Spleen (tissue), 11 donors: ENCODE data around the gene CYP19A1. TPM values are rescaled to one million over a fixed set of nuclear protein-coding genes. Genes with fewer than 3 reads are reported as not detected.

ENCODE experiments used
- DNase-seq: peaks from one replicate; pipeline ENCODE4 v3.0.0-alpha.2; 2020
- H3K27ac ChIP-seq, 8 donors: fragments of 200-600 bp; sonication (generic) in 7 of 8; 1 replicate in 4 of 8; 2 replicates in 4 of 8; pipeline versions ENCODE4 v1.5.0 to v1.8.0; 2016 to 2021; ENCODE audit warnings: inconsistent platforms in 4 of 8, mild to moderate bottlenecking in 4 of 8, moderate library complexity in 1 of 8
- H3K27me3 ChIP-seq, 7 donors: fragments of 200-600 bp; sonication (generic) in 6 of 7; replicated peaks in 1 of 7; 1 replicate in 4 of 7; 2 replicates in 3 of 7; pipeline versions ENCODE4 v1.5.0 to v1.8.0; 2016 to 2021; ENCODE audit warnings: inconsistent platforms in 3 of 7, mild to moderate bottlenecking in 1 of 7
- H3K36me3 ChIP-seq, 6 donors: fragments of 200-600 bp; sonication (generic) in 5 of 6; 1 replicate in 4 of 6; 2 replicates in 2 of 6; pipeline versions ENCODE4 v1.5.0 to v1.8.0; 2016 to 2021; ENCODE audit warnings: inconsistent platforms in 2 of 6
- H3K4me1 ChIP-seq, 6 donors: fragments of 200-600 bp; sonication (generic) in 5 of 6; 1 replicate in 3 of 6; 2 replicates in 3 of 6; pipeline versions ENCODE4 v1.5.0 to v1.8.0; 2016 to 2021; ENCODE audit warnings: inconsistent platforms in 3 of 6
- H3K4me3 ChIP-seq, 8 donors: fragments of 200-600 bp; sonication (generic) in 7 of 8; 1 replicate in 4 of 8; 2 replicates in 4 of 8; pipeline versions ENCODE4 v1.5.0 to v1.8.0; 2016 to 2021; ENCODE audit warnings: inconsistent platforms in 4 of 8, mild to moderate bottlenecking in 4 of 8, moderate library complexity in 2 of 8
- H3K9me3 ChIP-seq, 8 donors: fragments of 200-600 bp; sonication (generic) in 7 of 8; 1 replicate in 4 of 8; 2 replicates in 4 of 8; pipeline versions ENCODE4 v1.5.0 to v1.8.0; 2016 to 2021; ENCODE audit warnings: inconsistent platforms in 4 of 8
- CTCF ChIP-seq, 11 experiments: fragments of 200-600 bp in 7 of 11; fragments of 450-650 bp in 4 of 11; sonication (generic) in 4 of 11; IDR thresholded peaks in 8 of 11; conservative IDR thresholded peaks in 3 of 11; 1 replicate in 7 of 11; 2 replicates in 4 of 11; pipeline versions ENCODE4 v1.4.0 to v1.8.0; 2016 to 2021; ENCODE audit warnings: antibody characterized with exemption in 11 of 11, inconsistent platforms in 4 of 11, mild to moderate bottlenecking in 1 of 11
- POLR2A ChIP-seq, 3 donors: fragments of 450-650 bp; IDR thresholded peaks; one replicate each; pipeline ENCODE4 v1.5.1; 2017; ENCODE audit warnings: antibody characterized with exemption in 3 of 3, mild to moderate bottlenecking in 1 of 3
- POLR2AphosphoS5 ChIP-seq, 3 donors: sonication (generic); formaldehyde crosslinking; IDR thresholded peaks; one replicate each; pipeline ENCODE4 v1.5.1; 2017; ENCODE audit warnings: antibody characterized with exemption in 3 of 3
- WGBS, 5 donors: extraction: QIAGEN DNeasy Blood & Tissue Kit in 3 of 5; methylation state at CpG; one replicate each; pipeline versions ENCODE4 v1.1.5 to v1.1.7; 2013 to 2018; 5-methylcytosine and 5-hydroxymethylcytosine counted together
- intact Hi-C: fragments of 100-400 bp; cut with DNase I; formaldehyde crosslinking; loops from one replicate; pipeline ENCODE4 v1.15.0; 2023; ENCODE audit warnings: low total_unique reads
- polyA plus RNA-seq, 3 donors: library from polyadenylated mRNA; stranded (reverse); fragments of 200-250 nt; gene quantifications; one replicate each; pipeline ENCODE4 v1.2.1, GENCODE V29; 2013
- total RNA-seq, 7 donors: library from RNA; depleted of rRNA in 3 of 7; stranded (reverse); fragments of >200 nt in 3 of 7; fragmentation: NEBNext Ultra II Directional in 4 of 7; extraction: Animal tissue kit (Norgen Biotek cat#: 25700) in 4 of 7; gene quantifications; one replicate each; pipeline versions ENCODE4 v1.1.0 to v1.2.1, GENCODE V29; 2016 to 2021
- donor health status: healthy with polysubstance abuse.
- donor health status: DM: no; HTN: no; CAD: no; lungs with moderate emphysema.
- donor health status: DM: no; HTN: no; CAD: no.
- donor health status: Bipolar disorder and iron deficiency.
- donor health status: healthy.
- donor health status: DM: no; HTN: no; CAD: no.
- donor health status: DM: yes; HTN: yes; CAD: no.

The CYP19A1 gene
- total and polyA plus RNA-seq, 10 donors = 0.13 to 5.6 (median 0.96) TPM; not detected in 1

DNA sequence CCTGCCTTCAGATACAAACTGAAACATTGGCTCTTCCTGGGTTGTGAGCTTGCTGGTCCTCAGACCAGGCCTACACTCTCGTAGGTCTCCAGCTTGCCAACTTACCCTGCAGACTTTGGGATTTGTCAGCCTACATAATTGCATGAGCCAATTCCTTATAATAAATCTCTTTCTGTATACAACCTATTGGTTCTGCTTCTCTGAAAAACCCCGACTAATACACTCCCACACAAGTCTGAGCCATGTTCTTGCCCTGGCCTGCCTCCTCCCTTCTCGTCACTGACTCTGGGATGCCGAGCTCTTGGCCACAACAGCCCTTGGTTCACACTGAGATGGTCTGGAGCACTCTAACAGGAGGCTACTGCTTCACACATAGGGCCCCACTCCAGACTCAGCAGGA is 9.5 kb downstream of the CYP19A1 start:
- TF ChIP-seq POLR2A (IDR thresholded peaks at IDR 0.05) = no peak
- no peak for TF ChIP-seq CTCF (IDR thresholded peaks at IDR 0.05 in 8 of 11, conservative IDR thresholded peaks at IDR 0.05 in 3 of 11)
- TF ChIP-seq POLR2AphosphoS5 (IDR thresholded peaks at IDR 0.05) = no peak
- H3K27ac ChIP-seq = peak overlapping the region in 1 of 8 donors; percentile 7
- peaks cover 0 to 29% (median 6%) of the 10 kb centered on the region in 6 donors for H3K4me1 ChIP-seq
- intact Hi-C loops = no loop called here
- no peaks in the 10 kb centered on the region for H3K36me3 ChIP-seq
- 78 to 82% (median 79%) methylated on average over 4 of the region's 4 CpGs for WGBS, 5 donors
- H3K27me3 ChIP-seq = peaks cover 0 to 22% (median 0%) of the 10 kb centered on the region in 7 donors
- no peak overlapping the region for H3K4me3 ChIP-seq
- DNase-seq = no peak
- H3K9me3 ChIP-seq = peaks cover 0 to 5% (median 0%) of the 10 kb centered on the region in 8 donors

GRCh38 chr15:51327081-51327480 is 11.3 kb downstream of the CYP19A1 start:
- WGBS, 5 donors = 86 to 97% (median 95%) methylated on average over 2 of the region's 2 CpGs
- H3K36me3 ChIP-seq = no peaks in the 10 kb centered on the region
- TF ChIP-seq POLR2A (IDR thresholded peaks at IDR 0.05) (no peak), CTCF (IDR thresholded peaks at IDR 0.05 in 8 of 11, conservative IDR thresholded peaks at IDR 0.05 in 3 of 11) (no peak), POLR2AphosphoS5 (IDR thresholded peaks at IDR 0.05) (no peak)

GRCh38 chr15:51325167-51325566 is 13.2 kb downstream of the CYP19A1 start:
- H3K4me3 ChIP-seq = no peak overlapping the region
- no peak for DNase-seq
- H3K9me3 ChIP-seq = peaks cover 0 to 5% (median 0%) of the 10 kb centered on the region in 8 donors
- H3K27me3 ChIP-seq = peaks cover 0 to 12% (median 0%) of the 10 kb centered on the region in 7 donors
- TF ChIP-seq CTCF (IDR thresholded peaks at IDR 0.05 in 8 of 11, conservative IDR thresholded peaks at IDR 0.05 in 3 of 11) (no peak), POLR2AphosphoS5 (IDR thresholded peaks at IDR 0.05) (no peak), POLR2A (IDR thresholded peaks at IDR 0.05) (no peak)
- no peak overlapping the region for H3K27ac ChIP-seq
- H3K4me1 ChIP-seq = peaks cover 0 to 17% (median 8%) of the 10 kb centered on the region in 6 donors
- intact Hi-C loops = no loop called here
- 90 to 95% (median 94%) methylated on average over 3 of the region's 3 CpGs for WGBS, 5 donors
- H3K36me3 ChIP-seq = no peaks in the 10 kb centered on the region

More at GRCh38 chr15:51327081-51327480, 11.3 kb downstream of the CYP19A1 start:
- Histone ChIP-seq H3K4me1 (peaks cover 0 to 26% (median 8%) of the 10 kb centered on the region in 6 donors), H3K9me3 (peaks cover 0 to 5% (median 0%) of the 10 kb centered on the region in 8 donors), H3K27ac (no peak overlapping the region), H3K4me3 (no peak overlapping the region), H3K27me3 (peaks cover 0 to 22% (median 0%) of the 10 kb centered on the region in 7 donors)
- no peak for DNase-seq
- intact Hi-C loops = no loop called here

GRCh38 chr15:51323749-51324148 is 14.6 kb downstream of the CYP19A1 start:
- H3K27me3 ChIP-seq = peaks cover 0 to 2% (median 0%) of the 10 kb centered on the region in 7 donors

More at GRCh38 chr15:51323749-51324148, 14.6 kb downstream of the CYP19A1 start:
- 75 to 91% (median 88%) methylated on average over 7 of the region's 7 CpGs for WGBS, 5 donors
- Histone ChIP-seq H3K4me3 (no peak overlapping the region), H3K4me1 (peaks cover 0 to 17% (median 8%) of the 10 kb centered on the region in 6 donors), H3K36me3 (no peaks in the 10 kb centered on the region), H3K27ac (peak overlapping the region in 2 of 8 donors; percentile 55 to 72), H3K9me3 (peaks cover 0 to 3% (median 0%) of the 10 kb centered on the region in 8 donors)
- TF ChIP-seq POLR2A (IDR thresholded peaks at IDR 0.05) = no peak
- no peak for TF ChIP-seq CTCF (IDR thresholded peaks at IDR 0.05 in 8 of 11, conservative IDR thresholded peaks at IDR 0.05 in 3 of 11)
- TF ChIP-seq POLR2AphosphoS5 (IDR thresholded peaks at IDR 0.05) = no peak
- intact Hi-C loops = no loop called here
- no peak for DNase-seq
